Measurements from ENCODE around the gene G6PD. TPM values are rescaled to one million over a fixed set of nuclear protein-coding genes. Genes with fewer than 3 reads are reported as not detected.

G6PD gene
- total and polyA plus RNA-seq, 2 of the 4 experiments (the other 2 are of a cell fraction): 77.1 to 213 TPM

DNA sequence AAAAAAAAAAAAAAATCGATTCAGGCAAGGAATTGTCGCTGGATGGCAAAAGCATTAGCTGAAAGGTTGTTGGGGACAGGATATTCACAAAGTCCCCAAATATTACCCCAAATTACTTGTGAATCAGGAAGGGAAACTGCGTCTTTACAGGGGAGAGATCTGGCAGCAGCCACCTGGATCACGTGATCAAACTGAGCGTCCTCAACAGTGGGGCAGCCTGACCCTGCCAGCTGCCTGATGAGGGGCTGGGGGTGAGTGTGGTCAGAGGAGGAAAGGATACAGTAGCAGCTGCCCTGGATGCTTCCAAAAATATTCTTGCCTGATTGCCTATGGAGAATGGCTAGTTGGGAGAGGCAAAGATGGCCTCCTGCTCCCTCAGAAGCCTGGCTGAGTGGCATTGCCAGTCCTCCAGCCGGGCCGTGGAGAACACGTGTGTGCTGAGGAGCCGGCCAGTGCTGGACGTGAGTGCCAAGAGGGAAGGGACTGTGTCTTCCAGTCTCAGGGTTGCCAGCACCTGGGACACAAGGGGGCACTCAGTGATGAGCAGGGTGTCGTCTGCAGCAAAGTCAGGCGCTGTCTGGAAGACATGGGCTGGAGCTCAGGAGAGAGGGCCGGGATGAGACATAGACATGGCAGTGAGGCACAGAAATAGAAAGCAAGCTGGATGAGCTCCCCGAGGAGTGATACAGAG lies 64.6 kb downstream of the G6PD start:
- Histone ChIP-seq H3K4me3 (ENCODE audit: insufficient read depth, low read depth, low read length) (no peak overlapping the region), H3K27me3 (ENCODE audit: control insufficient read depth, insufficient read depth, low read length) (no peaks in the 10 kb centered on the region), H3K23ac (ENCODE audit: low read depth, low read length) (no peak overlapping the region), H3K9me3 (ENCODE audit: control insufficient read depth, insufficient read depth, low read length) (no peaks in the 10 kb centered on the region), H2BK120ac (ENCODE audit: low read depth, low read length) (no peak overlapping the region), H2BK20ac (ENCODE audit: low read depth, low read length) (no peak overlapping the region), H4K91ac (ENCODE audit: insufficient read depth, low read depth, low read length) (no peak overlapping the region), H4K5ac (ENCODE audit: low read depth, low read length) (no peak overlapping the region), H3K9me1 (ENCODE audit: insufficient read depth, low read length) (no peaks in the 10 kb centered on the region), H3K9ac (ENCODE audit: low read depth, low read length) (no peak overlapping the region), H2AK5ac (ENCODE audit: low read depth, low read length) (no peak overlapping the region), H2BK5ac (ENCODE audit: low read depth, low read length, poor library complexity, severe bottlenecking) (no peak overlapping the region), H3K4me1 (ENCODE audit: control insufficient read depth, insufficient read depth, low read length) (peaks cover 2% of the 10 kb centered on the region; the same call in 1 of the 2 replicates), H4K20me1 (ENCODE audit: insufficient read depth, low read length) (peaks cover 4% of the 10 kb centered on the region), H3K56ac (ENCODE audit: extremely low read depth, insufficient read depth, low read length) (no peak overlapping the region), H2AFZ (replicated peaks; ENCODE audit: low read length, poor library complexity) (no peak overlapping the region), H3K79me1 (ENCODE audit: low read depth in 1 of 2, low read length in 2 of 2) (peaks cover 3 to 15% of the 10 kb centered on the region in 2 experiments; a peak in 3 of 4 replicates), H3K4ac (ENCODE audit: low read depth, low read length) (no peak overlapping the region), H2AK9ac (replicated peaks; ENCODE audit: low read depth, low read length, poor library complexity) (no peak overlapping the region), H3K27ac (ENCODE audit: insufficient read depth, low read length) (no peak overlapping the region), H3K36me3 (ENCODE audit: control insufficient read depth, insufficient read depth, low read length) (peaks cover 12% of the 10 kb centered on the region; the same call in 1 of the 2 replicates), H3K14ac (replicated peaks; ENCODE audit: low read depth, low read length) (no peak overlapping the region), H4K8ac (ENCODE audit: low read depth in 2 of 2, low read length in 2 of 2) (no peak overlapping the region), H3K4me2 (ENCODE audit: low read depth, low read length) (no peak overlapping the region), H3K18ac (ENCODE audit: low read depth, low read length) (no peak overlapping the region), H2BK15ac (ENCODE audit: low read depth, low read length) (no peak overlapping the region)
- WGBS, 2 experiments (ENCODE audit: extremely low coverage in 2 of 2, insufficient read length in 1 of 2): 54% methylated on average over 7 of the region's 14 CpGs; no CpG with 5 or more reads in 1 of the 2 experiments
- in situ Hi-C loops (cut with MboI; ENCODE audit: low sequenced_read_pairs) (no loop called here), dilution Hi-C loops (cut with HindIII; ENCODE audit: low sequenced_read_pairs, unreplicated experiment) (no loop called here), intact Hi-C loops (cut with micrococcal nuclease) (no loop called here)
- POLR2A ChIA-PET (ENCODE audit: unreplicated experiment): no interaction called here
- CTCF ChIA-PET: no interaction called here
- no peak for TF ChIP-seq MAFK (IDR thresholded peaks at IDR 0.05; ENCODE audit: low read depth, low read length)
- no peak for TF ChIP-seq FOS (IDR thresholded peaks at IDR 0.05; ENCODE audit: low read depth, low read length)
- no peak for TF ChIP-seq RFX5 (IDR thresholded peaks at IDR 0.05; ENCODE audit: low read depth, low read length)
- TF ChIP-seq CHD1 (IDR thresholded peaks at IDR 0.05; ENCODE audit: low read depth, low read length): no peak
- TF ChIP-seq SMC3 (IDR thresholded peaks at IDR 0.05; ENCODE audit: low read depth, low read length): no peak
- no peak for TF ChIP-seq RAD21 (IDR thresholded peaks at IDR 0.05; ENCODE audit: low read length)
- TF ChIP-seq, protein P1, sequence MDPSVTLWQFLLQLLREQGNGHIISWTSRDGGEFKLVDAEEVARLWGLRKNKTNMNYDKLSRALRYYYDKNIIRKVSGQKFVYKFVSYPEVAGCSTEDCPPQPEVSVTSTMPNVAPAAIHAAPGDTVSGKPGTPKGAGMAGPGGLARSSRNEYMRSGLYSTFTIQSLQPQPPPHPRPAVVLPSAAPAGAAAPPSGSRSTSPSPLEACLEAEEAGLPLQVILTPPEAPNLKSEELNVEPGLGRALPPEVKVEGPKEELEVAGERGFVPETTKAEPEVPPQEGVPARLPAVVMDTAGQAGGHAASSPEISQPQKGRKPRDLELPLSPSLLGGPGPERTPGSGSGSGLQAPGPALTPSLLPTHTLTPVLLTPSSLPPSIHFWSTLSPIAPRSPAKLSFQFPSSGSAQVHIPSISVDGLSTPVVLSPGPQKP (IDR thresholded peaks at IDR 0.05; ENCODE audit: borderline replicate concordance, low read depth, low read length): no peak
- TF ChIP-seq USF2 (IDR thresholded peaks at IDR 0.05; ENCODE audit: low read depth, low read length): no peak
- TF ChIP-seq POLR2A (IDR thresholded peaks at IDR 0.05; ENCODE audit: low read depth, low read length): no peak
- ATAC-seq (ENCODE audit: low read depth) (no peak), DNase-seq (no peak)
- no TSS peak for BruUV-seq (replicated peaks)
